Right cardiac atrium (tissue), 5 donors: ENCODE data around the gene MEGF6. TPM values are rescaled to one million over a fixed set of nuclear protein-coding genes. Genes with fewer than 3 reads are reported as not detected.

ENCODE experiments used
- ATAC-seq, 2 donors: fragments of 200-7000 bp; cut with Tn5 transposase; one replicate each; pipeline versions ENCODE4 v1.8.0 to v1.9.1; 2020; ENCODE audit warnings: moderate library complexity in 2 of 2, mild to moderate bottlenecking in 1 of 2
- DNase-seq, 3 donors: peaks; one replicate each; pipeline ENCODE4 v3.0.0-alpha.2; 2020
- H3K27ac ChIP-seq: one replicate; pipeline ENCODE4 v1.5.1; 2013; ENCODE audit warnings: mild to moderate bottlenecking, low read length, control low read depth, moderate library complexity
- H3K27me3 ChIP-seq: one replicate; pipeline ENCODE4 v1.6.1; 2013; ENCODE audit not compliant: control insufficient read depth, insufficient read depth
- H3K4me1 ChIP-seq: one replicate; pipeline ENCODE4 v1.6.1; 2013; ENCODE audit warnings: low read length; ENCODE audit not compliant: control insufficient read depth, insufficient read depth
- H3K4me3 ChIP-seq: one replicate; pipeline ENCODE4 v1.5.1; 2013; ENCODE audit warnings: low read length, control low read depth
- H3K9me3 ChIP-seq: one replicate; pipeline ENCODE4 v1.6.1; 2013; ENCODE audit warnings: low read length; ENCODE audit not compliant: control insufficient read depth
- WGBS: extraction: QIAGEN DNeasy Blood & Tissue Kit; methylation state at CpG from one replicate; pipeline ENCODE4 v1.1.7; 2013; 5-methylcytosine and 5-hydroxymethylcytosine counted together
- intact Hi-C, 4 donors: fragments of 100-400 bp; cut with DNase I; formaldehyde crosslinking; loops; one replicate each; pipeline versions ENCODE4 v1.11.0 to v1.14.0; 2022 to 2023
- polyA plus RNA-seq: library from polyadenylated mRNA; stranded (reverse); fragments of 200-250 nt; gene quantifications from one replicate; pipeline ENCODE4 v1.2.3, GENCODE V29; 2013
- total RNA-seq, 4 donors: library from RNA; stranded (reverse); fragmentation: NEBNext Ultra II Directional; extraction: Animal tissue kit (Norgen Biotek cat#: 25700); gene quantifications; one replicate each; pipeline ENCODE4 v1.2.1, GENCODE V29; 2021
- donor health status: healthy with polysubstance abuse.
- donor health status: DM: no; HTN: yes; CAD: no.
- donor health status: DM: no; HTN: no; CAD: no.
- donor health status: DM: no; HTN: yes; CAD: no; lungs with severe emphysema.
- donor health status: DM: yes; HTN: yes; CAD: no.

MEGF6 gene
- total and polyA plus RNA-seq, 5 donors: 7.0 to 18.7 (median 11.0) TPM

DNA sequence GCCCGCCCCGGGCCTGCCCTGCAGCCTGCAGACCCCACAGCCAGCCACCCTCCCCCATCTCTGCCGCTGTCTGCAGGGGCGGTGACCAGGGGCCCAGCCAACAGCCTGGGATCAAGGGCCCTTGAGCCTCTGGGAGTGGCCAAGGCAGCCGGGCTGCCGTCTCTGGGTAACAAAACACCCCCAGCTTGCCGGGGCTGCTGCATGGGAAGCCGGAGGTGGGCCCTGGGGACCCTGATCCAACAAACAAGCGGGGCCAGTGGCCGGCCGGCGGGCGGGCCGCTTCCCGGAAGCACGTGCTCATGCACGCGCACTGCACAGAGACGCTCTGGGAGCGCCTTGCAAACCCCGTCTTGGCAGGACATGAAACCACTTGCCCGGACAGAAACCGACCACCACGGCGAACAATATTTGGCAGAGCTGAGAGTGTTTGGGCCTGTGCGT is 13.2 kb downstream of the MEGF6 start:
- intact Hi-C loops: no loop called here
- H3K9me3 ChIP-seq: no peaks in the 10 kb centered on the region
- H3K4me1 ChIP-seq: peaks cover 3% of the 10 kb centered on the region
- no peak overlapping the region for H3K4me3 ChIP-seq
- H3K27me3 ChIP-seq: no peaks in the 10 kb centered on the region
- peak; percentile 71 to 90 (median 86) for DNase-seq
- no peak overlapping the region for H3K27ac ChIP-seq
- ATAC-seq: peak; percentile 53 to 62
- WGBS: 26% methylated on average over 26 of the region's 26 CpGs

DNA sequence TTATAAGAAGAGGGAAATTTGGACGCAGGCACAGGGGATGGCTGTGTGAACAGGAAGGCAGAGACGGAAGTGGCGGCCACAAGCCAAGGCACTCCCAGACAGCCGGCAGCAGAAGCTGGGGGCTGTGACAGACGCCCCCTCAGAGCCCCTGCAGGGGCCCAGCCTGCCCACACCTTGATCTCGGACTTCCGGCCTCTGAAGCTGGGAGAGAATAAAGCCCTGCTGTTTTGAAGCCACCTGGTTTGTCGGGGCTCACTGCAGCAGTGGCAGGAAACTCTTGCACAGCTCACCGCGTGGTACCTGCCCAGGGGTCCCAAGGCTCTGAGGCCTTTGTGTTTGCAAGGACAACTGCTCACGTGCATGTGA is 13.7 kb downstream of the MEGF6 start:
- Histone ChIP-seq H3K27me3 (no peaks in the 10 kb centered on the region), H3K4me3 (no peak overlapping the region), H3K27ac (no peak overlapping the region), H3K4me1 (peaks cover 3% of the 10 kb centered on the region), H3K9me3 (no peaks in the 10 kb centered on the region)
- intact Hi-C loops: no loop called here
- DNase-seq: no peak
- peak in 1 of 2 donors; percentile 4 for ATAC-seq
- 42% methylated on average over 11 of the region's 11 CpGs for WGBS

DNA sequence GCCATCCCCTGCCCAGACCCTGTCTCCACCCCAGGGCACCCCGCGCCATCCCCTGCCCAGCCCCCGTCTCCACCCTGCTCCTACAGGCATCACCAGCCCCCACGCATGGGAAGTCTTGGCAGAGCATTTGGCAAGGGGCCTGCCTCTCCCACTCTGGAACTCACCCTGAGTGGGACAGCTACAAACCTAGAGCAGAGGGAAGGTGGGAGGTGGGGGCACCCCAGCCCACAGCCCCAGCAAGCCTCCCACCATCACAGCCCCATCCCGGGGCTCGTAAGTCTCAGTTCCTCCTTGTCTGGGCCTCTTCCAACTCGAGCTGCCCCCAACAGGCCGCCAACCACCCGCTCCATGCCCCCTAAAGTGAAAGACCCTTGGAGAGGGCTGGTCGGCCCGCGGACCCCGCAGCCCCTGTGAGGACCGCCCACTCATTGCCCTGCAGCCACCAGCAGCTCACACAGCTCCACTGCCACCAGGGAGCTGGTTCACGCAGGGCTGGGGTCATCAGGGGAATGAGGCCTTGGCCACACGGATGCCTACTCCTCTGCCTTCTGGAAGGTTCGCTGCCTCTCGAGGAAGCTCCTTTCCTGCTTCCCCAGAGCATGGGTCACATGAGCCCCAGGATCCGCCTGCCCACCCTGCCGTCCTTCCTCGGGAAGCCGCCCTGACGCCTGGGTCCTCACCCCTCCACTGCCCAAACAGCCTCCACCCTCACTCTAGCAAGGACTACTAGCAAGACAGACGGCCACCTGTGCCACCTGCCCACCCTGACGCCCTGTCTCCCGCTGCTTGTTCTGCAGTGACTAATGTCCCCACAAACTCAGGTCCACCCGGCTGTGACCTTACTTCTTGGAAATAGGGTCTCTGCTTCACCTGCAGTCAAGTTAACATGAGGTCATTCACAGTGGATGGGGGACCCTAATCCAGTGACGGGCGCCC is 14.4 kb downstream of the MEGF6 start:
- Histone ChIP-seq H3K4me3 (no peak overlapping the region), H3K27ac (no peak overlapping the region), H3K9me3 (no peaks in the 10 kb centered on the region), H3K27me3 (no peaks in the 10 kb centered on the region), H3K4me1 (peaks cover 3% of the 10 kb centered on the region)
- DNase-seq (no peak), ATAC-seq (no peak)
- intact Hi-C loops: no loop called here
- 75% methylated on average over 29 of the region's 29 CpGs for WGBS

DNA sequence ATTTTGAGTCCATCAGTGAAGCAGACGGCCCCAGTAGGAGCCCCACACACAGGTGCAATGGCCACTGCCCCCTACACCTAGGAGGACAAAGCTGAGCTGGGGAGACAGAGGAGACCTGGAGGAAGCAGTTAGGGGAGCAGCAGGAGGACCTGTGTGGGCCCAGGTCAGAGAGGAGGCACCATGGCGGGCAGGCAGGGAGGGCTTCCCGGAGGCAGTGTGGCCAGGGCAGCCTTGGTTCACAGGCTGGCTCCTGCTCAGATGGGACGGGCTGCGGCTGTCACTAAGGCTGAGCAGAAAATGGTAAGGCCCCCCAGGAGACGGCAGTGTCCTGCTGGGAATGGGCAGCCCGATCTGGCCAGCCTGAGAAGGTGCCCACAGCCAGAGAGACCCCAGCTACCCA is 15.4 kb downstream of the MEGF6 start:
- intact Hi-C loops: no loop called here
- Histone ChIP-seq H3K9me3 (no peaks in the 10 kb centered on the region), H3K27me3 (no peaks in the 10 kb centered on the region), H3K4me1 (peaks cover 3% of the 10 kb centered on the region), H3K27ac (no peak overlapping the region), H3K4me3 (no peak overlapping the region)
- ATAC-seq (no peak), DNase-seq (no peak)
- WGBS: 95% methylated on average over 7 of the region's 7 CpGs

DNA sequence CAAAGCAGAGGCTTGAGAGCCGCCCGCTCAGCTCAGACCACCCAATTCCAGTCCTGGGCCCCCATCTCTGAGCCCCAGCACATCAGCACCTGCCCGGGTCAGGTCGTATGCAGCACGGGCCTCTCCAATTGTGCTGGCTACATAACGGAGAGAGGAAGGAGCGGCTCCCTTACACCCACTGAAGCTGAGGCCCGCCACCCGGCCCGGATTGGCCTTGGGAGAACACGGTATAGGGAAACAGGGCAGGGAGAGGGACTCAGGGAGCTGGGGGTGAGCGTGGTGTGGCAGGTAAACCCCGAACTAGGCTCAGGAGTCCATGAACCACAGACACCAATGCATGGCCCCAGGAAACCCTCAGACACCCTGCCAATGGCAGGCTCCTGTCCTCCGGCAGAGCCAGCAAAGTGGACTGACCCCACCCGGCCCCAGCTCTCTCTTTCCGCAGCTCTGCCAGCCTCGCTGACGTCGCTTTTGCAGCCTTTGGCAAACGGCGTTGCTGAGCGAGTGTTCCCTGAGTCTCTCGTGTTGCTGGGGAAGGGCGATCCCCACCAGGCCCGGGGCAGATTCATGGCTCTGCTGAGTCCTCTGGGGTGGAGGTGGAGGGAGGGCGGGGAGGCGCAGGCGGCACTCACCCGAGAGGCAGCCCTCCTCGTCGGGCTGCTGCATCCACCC is 16.5 kb downstream of the MEGF6 start:
- ATAC-seq (peak in 1 of 2 donors; percentile 10), DNase-seq (peak; percentile 54 to 86 (median 81))
- Histone ChIP-seq H3K27ac (no peak overlapping the region), H3K4me3 (no peak overlapping the region), H3K4me1 (peaks cover 3% of the 10 kb centered on the region), H3K9me3 (no peaks in the 10 kb centered on the region), H3K27me3 (no peaks in the 10 kb centered on the region)
- 68% methylated on average over 31 of the region's 31 CpGs for WGBS
- intact Hi-C loops: no loop called here

DNA sequence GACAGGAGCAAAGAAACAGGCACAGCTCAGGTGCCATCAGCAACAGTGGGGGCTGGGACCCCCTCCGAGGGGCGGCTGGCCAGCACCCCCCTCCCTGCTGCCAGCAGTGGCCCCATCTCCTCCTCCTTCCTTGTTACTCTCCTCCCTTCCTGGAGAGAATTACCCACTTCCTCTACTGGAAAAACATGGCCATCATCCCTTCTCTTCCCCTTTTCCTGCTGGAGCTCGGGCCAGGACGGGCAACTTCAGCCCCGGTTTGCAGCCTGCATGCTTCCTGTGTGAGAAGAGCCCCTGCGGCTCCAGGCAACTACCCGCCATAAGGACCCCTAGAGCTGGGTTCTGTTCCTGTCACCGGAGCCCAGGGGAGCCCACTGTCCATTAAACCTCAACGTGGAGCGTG is 17.6 kb downstream of the MEGF6 start:
- Histone ChIP-seq H3K27me3 (no peaks in the 10 kb centered on the region), H3K4me1 (peaks cover 3% of the 10 kb centered on the region), H3K4me3 (no peak overlapping the region), H3K27ac (no peak overlapping the region), H3K9me3 (no peaks in the 10 kb centered on the region)
- intact Hi-C loops: no loop called here
- ATAC-seq (no peak), DNase-seq (no peak)
- 63% methylated on average over 10 of the region's 10 CpGs for WGBS

DNA sequence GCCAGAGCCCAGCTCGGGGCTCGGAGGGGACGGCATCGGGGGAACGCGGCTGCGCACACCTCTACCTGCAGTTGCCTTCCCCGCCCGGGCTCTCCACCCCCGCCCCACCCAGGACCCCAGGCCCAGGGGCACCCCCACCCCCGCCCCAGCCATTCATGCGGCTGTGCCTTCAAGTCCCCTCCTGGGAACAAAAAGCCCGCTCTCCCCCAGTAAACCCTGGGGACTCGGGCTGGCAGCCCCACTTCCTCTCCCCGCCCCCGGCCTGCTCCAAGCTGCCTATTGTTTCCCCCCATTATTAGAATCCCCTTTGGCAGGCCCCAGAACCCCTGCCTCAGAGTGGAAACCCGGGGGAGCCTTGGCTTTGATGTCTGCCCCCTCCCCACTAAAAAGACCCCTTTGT is 18.0 kb downstream of the MEGF6 start:
- Histone ChIP-seq H3K27me3 (no peaks in the 10 kb centered on the region), H3K4me3 (no peak overlapping the region), H3K9me3 (no peaks in the 10 kb centered on the region), H3K27ac (no peak overlapping the region), H3K4me1 (peaks cover under 1% of the 10 kb centered on the region)
- intact Hi-C loops: no loop called here
- WGBS: 87% methylated on average over 17 of the region's 17 CpGs
- no peak for DNase-seq
- no peak for ATAC-seq

DNA sequence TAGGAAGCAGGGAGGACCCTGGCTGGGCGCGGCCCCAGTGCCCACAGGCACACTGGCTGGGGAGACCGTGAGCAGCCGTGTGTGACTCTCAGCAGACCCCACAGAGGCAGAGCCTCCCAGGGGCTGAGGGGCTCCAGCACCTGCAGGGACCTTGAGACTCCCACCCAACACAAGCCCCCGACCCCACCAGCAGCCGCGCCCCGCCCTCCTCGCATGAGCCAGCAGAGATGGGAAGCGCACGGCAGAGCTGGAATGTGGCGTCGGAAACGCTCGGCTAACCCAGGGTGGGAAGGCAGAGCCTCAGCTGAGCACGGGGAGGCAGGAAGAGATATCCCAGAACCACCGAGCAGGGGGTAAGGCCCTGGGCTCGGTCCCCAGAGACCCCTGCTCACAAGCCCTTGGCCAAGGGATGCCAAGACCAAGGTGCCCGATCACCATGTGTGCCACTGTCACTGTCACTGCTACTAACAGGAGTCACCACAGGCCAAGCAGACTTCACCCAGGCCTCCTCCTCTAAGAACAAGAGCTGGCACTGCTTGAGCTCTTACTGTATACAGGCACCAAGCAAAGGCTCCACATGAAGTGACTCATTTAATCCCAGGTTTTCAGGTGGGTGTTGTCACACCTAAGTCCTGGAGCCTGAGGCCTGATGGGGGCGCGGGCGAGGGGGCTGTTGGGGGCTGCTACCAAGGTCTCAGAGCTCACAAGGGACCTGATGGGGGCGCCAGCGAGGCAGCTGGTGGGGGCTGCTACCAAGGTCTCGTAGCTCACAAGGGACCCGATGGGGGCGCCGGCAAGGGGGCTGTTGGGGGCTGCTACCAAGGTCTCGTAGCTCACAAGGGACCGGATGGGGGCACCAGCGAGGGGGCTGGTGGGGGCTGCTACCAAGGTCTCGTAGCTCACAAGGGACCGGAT is 20.1 kb downstream of the MEGF6 start:
- Histone ChIP-seq H3K27ac (no peak overlapping the region), H3K4me1 (no peaks in the 10 kb centered on the region), H3K27me3 (no peaks in the 10 kb centered on the region), H3K9me3 (no peaks in the 10 kb centered on the region), H3K4me3 (no peak overlapping the region)
- ATAC-seq: peak in 1 of 2 donors; percentile 40
- intact Hi-C loops: no loop called here
- no peak for DNase-seq
- WGBS: 86% methylated on average over 33 of the region's 33 CpGs

DNA sequence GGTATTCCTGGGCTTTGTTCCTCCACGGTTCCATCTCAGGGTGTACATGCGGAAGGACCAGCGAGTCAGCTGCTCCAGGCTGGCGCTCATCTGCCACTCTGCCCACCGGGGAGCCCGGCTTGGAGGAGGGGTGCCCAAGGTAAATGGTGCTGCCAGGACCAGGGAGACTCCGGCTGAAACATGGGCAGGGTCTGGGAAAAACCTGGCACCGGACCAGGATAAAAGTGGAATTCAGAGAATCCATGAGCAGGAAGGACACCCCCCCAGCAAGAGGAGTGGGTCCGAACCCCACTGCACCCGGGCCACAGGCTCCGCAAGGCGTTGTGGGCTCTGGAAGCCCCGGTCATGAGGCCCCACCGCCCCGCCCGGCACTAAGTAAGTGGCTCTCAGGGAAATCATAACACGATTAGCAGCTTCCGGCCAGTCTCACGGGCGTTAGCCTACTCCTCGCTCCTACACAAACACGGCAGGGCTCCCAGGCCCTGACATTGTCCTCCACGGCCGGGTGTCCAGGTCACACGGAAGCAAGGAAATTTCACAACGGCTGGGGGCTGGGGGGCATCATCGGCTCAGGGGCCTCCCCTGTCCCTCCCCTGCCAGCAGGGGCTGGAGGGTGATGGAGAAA is 21.1 kb downstream of the MEGF6 start:
- H3K4me3 ChIP-seq: no peak overlapping the region
- no peaks in the 10 kb centered on the region for H3K27me3 ChIP-seq
- no peaks in the 10 kb centered on the region for H3K4me1 ChIP-seq
- H3K9me3 ChIP-seq: no peaks in the 10 kb centered on the region
- 43% methylated on average over 27 of the region's 27 CpGs for WGBS
- DNase-seq (peak; percentile 58 to 83 (median 77)), ATAC-seq (peak; percentile 70 to 90)
- intact Hi-C loops: no loop called here
- no peak overlapping the region for H3K27ac ChIP-seq

DNA sequence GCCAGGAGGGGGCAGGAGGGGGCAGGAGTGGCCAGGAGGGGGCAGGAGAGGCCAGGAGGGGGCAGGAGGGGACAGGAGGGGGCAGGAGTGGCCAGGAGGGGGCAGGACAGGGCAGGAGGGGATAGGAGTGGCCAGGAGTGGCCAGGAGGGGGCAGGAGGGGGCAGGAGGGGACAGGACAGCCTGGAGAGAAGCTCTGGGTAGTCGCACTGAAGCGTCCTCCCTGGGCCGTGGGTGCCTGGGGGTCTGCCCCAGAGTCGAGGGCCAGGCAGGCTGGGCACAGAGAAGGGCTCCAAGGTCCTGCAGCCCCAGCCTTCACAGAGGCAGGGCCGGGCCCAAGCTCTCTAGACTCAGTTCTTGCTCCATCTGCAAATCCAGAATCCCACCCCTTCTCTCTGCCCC is 22.9 kb downstream of the MEGF6 start:
- Histone ChIP-seq H3K4me3 (no peak overlapping the region), H3K27me3 (no peaks in the 10 kb centered on the region), H3K4me1 (no peaks in the 10 kb centered on the region), H3K9me3 (no peaks in the 10 kb centered on the region), H3K27ac (no peak overlapping the region)
- no peak for ATAC-seq
- intact Hi-C loops: no loop called here
- DNase-seq: no peak
- WGBS: 90% methylated on average over 5 of the region's 5 CpGs
